Glutamatergic neuron (in vitro differentiated cells): ENCODE measurements around the gene CASTOR1. TPM values are rescaled to one million over a fixed set of nuclear protein-coding genes. Genes with fewer than 3 reads are reported as not detected.

Experiments
- DNase-seq: peaks from one replicate; pipeline ENCODE4 v3.0.0; 2022
- H3K27ac Mint-ChIP-seq: one replicate; pipeline ENCODE4 v1.8.0; 2020; ENCODE audit warnings: mild to moderate bottlenecking, mixed read lengths, inconsistent platforms; ENCODE audit not compliant: unreplicated experiment
- H3K27me3 Mint-ChIP-seq: one replicate; pipeline ENCODE4 v1.8.0; 2020; ENCODE audit warnings: mild to moderate bottlenecking, moderate library complexity, mixed read lengths, inconsistent platforms; ENCODE audit not compliant: unreplicated experiment
- H3K36me3 Mint-ChIP-seq: one replicate; pipeline ENCODE4 v1.8.0; 2020; ENCODE audit warnings: mild to moderate bottlenecking, mixed read lengths, inconsistent platforms; ENCODE audit not compliant: unreplicated experiment
- H3K4me1 Mint-ChIP-seq: one replicate; pipeline ENCODE4 v1.8.0; 2020; ENCODE audit warnings: mild to moderate bottlenecking, low read depth, mixed read lengths, inconsistent platforms; ENCODE audit not compliant: unreplicated experiment
- H3K4me3 Mint-ChIP-seq: one replicate; pipeline ENCODE4 v1.8.0; 2020; ENCODE audit warnings: mild to moderate bottlenecking, mixed read lengths, inconsistent platforms; ENCODE audit not compliant: unreplicated experiment
- H3K9me3 Mint-ChIP-seq: one replicate; pipeline ENCODE4 v1.8.0; 2020; ENCODE audit warnings: mild to moderate bottlenecking, moderate library complexity, mixed read lengths, inconsistent platforms; ENCODE audit not compliant: unreplicated experiment
- CTCF ChIP-seq: fragments of 200-600 bp; sonication (generic); IDR thresholded peaks from one replicate; pipeline ENCODE4 v1.5.0; 2021; ENCODE audit not compliant: partially characterized antibody, unreplicated experiment
- total RNA-seq: library from RNA; stranded (reverse); fragmentation: NEBNext Ultra II Directional; extraction: Animal tissue kit (Norgen Biotek cat#: 25700); gene quantifications from one replicate; pipeline ENCODE4 v1.2.1, GENCODE V29; 2021; ENCODE audit not compliant: unreplicated experiment

The CASTOR1 gene
- total RNA-seq, 1 donor from 2014 or later, result 4.5 TPM

GRCh38 chr22:30313527-30314363, 24.4 kb upstream of the CASTOR1 start:
- TF ChIP-seq CTCF, result no peak
- no peak for DNase-seq
- no peak overlapping the region for H3K4me3 Mint-ChIP-seq
- no peaks in the 10 kb centered on the region for H3K36me3 Mint-ChIP-seq
- no peak overlapping the region for H3K27ac Mint-ChIP-seq
- no peaks in the 10 kb centered on the region for H3K27me3 Mint-ChIP-seq
- peaks cover 4% of the 10 kb centered on the region for H3K4me1 Mint-ChIP-seq
- H3K9me3 Mint-ChIP-seq, result peaks cover 3% of the 10 kb centered on the region

GRCh38 chr22:30312053-30312452, 22.7 kb upstream of the CASTOR1 start:
- H3K4me1 Mint-ChIP-seq, result peaks cover 7% of the 10 kb centered on the region
- peaks cover 3% of the 10 kb centered on the region for H3K9me3 Mint-ChIP-seq
- no peaks in the 10 kb centered on the region for H3K36me3 Mint-ChIP-seq
- no peak for TF ChIP-seq CTCF
- H3K27me3 Mint-ChIP-seq, result no peaks in the 10 kb centered on the region
- DNase-seq, result no peak
- no peak overlapping the region for H3K4me3 Mint-ChIP-seq
- H3K27ac Mint-ChIP-seq, result no peak overlapping the region

DNA sequence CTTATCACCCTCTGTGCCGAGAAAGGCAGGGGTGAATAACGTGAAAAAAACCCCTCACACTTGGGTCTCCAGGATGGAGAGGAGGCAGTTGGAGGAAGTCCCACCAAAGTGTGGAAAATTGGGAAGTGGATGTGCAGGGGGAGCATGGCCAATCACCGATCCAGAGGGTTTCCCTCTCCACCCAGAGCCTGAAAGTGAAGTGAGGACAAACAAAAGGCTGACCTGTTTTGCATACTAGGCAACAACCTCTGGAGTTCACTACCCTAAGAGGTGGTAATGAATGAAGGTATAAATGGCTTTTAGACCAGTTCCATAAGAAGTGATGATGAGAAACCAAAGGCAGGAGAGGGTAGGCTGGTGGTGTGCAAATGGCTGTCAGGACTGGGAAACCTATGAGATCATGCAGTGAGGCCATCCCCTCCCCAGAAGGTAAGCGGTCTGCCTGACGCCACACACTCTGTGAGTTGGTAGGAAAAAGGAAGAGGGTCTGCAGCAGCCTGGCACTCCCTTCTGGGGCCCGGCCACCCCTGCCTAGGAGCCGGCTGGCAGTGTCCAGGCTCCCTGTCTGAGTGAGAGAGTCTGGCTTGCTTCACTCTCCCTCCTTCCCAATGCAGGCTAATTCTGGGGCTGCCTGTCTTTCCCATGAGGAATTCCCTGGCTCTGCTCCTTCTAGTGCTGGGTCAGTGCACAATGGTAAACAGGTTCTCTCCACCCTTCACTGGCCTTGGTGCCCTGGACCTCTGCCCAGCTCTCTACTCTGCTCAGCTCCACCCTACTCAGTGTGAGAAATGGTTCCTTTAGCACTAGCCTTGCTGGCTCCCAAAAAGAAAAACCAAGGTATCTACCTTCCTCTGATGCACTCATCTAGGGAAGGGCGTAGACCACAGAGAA, 21.8 kb upstream of the CASTOR1 start:
- Mint-ChIP-seq H3K27ac (no peak overlapping the region), H3K9me3 (peaks cover 3% of the 10 kb centered on the region), H3K36me3 (no peaks in the 10 kb centered on the region), H3K4me1 (peaks cover 7% of the 10 kb centered on the region), H3K27me3 (no peaks in the 10 kb centered on the region), H3K4me3 (no peak overlapping the region)
- TF ChIP-seq CTCF, result no peak
- DNase-seq, result no peak

- H3K27me3 Mint-ChIP-seq, result no peaks in the 10 kb centered on the region
- no peak overlapping the region for H3K4me3 Mint-ChIP-seq
- H3K36me3 Mint-ChIP-seq, result no peaks in the 10 kb centered on the region
- no peak for TF ChIP-seq CTCF
- no peak for DNase-seq
- H3K9me3 Mint-ChIP-seq, result peaks cover 3% of the 10 kb centered on the region
- H3K27ac Mint-ChIP-seq, result no peak overlapping the region
- peaks cover 7% of the 10 kb centered on the region for H3K4me1 Mint-ChIP-seq
Measured at GRCh38 chr22:30309951-30310741, 20.8 kb upstream of the CASTOR1 start.
